IMR-90 (cell line): ENCODE measurements around the gene KLK11. TPM values are rescaled to one million over a fixed set of nuclear protein-coding genes. Genes with fewer than 3 reads are reported as not detected.

Experiments used
- ATAC-seq: fragments of 200-7000 bp; cut with Tn5 transposase; 2 replicates; pipeline ENCODE4 v1.9.1; 2020; ENCODE audit warnings: low read depth, mild to moderate bottlenecking, moderate library complexity
- BruUV-seq: library from RNA; stranded (reverse); fragments of 400-500 nt; replicated peaks from 2 replicates; lab custom pipeline; 2021; lab: Mats Ljungman, UMichigan
- CTCF ChIA-PET: fragments of 300-600 bp; formaldehyde crosslinking; extraction: SDS; loops from one replicate; lab custom pipeline; 2021; ENCODE audit warnings: antibody characterized with exemption; lab: Yijun Ruan, JAX
- POLR2A ChIA-PET: fragments of 300-600 bp; sonication (Branson Sonifier 250); formaldehyde crosslinking; loops from one replicate; lab custom pipeline; 2022; ENCODE audit warnings: antibody characterized with exemption; ENCODE audit not compliant: unreplicated experiment; lab: Charles Lee
- DNase-seq: peaks from one replicate; pipeline ENCODE4 v3.0.0; 2013
- H2AFZ ChIP-seq: replicated peaks from 2 replicates; pipeline ENCODE3; 2013; ENCODE audit warnings: low read length, mild to moderate bottlenecking; ENCODE audit not compliant: poor library complexity
- H2AK5ac ChIP-seq: 2 replicates; pipeline ENCODE4 v1.6.1; 2013; ENCODE audit warnings: low read depth, low read length, inconsistent platforms
- H2AK9ac ChIP-seq: replicated peaks from 2 replicates; pipeline ENCODE3; 2013; ENCODE audit warnings: mild to moderate bottlenecking, low read depth, low read length, moderate library complexity; ENCODE audit not compliant: poor library complexity
- H2BK120ac ChIP-seq: 2 replicates; pipeline ENCODE4 v1.6.1; 2013; ENCODE audit warnings: low read depth, low read length, inconsistent platforms
- H2BK15ac ChIP-seq: 3 replicates; pipeline ENCODE4 v1.6.1; 2013; ENCODE audit warnings: low read depth, low read length, inconsistent platforms
- H2BK20ac ChIP-seq: 2 replicates; pipeline ENCODE4 v1.6.1; 2013; ENCODE audit warnings: low read depth, mild to moderate bottlenecking, inconsistent platforms, low read length, moderate library complexity
- H2BK5ac ChIP-seq: 2 replicates; pipeline ENCODE4 v1.6.1; 2013; ENCODE audit warnings: mild to moderate bottlenecking, low read depth, low read length, inconsistent platforms; ENCODE audit not compliant: poor library complexity, severe bottlenecking
- H3K14ac ChIP-seq: replicated peaks from 2 replicates; pipeline ENCODE4 v1.6.1; 2013; ENCODE audit warnings: low read depth, low read length, inconsistent platforms
- H3K18ac ChIP-seq: 2 replicates; pipeline ENCODE4 v1.6.1; 2013; ENCODE audit warnings: low read depth, low read length, control low read depth
- H3K23ac ChIP-seq: 2 replicates; pipeline ENCODE4 v1.6.1; 2013; ENCODE audit warnings: low read depth, low read length, inconsistent platforms
- H3K27ac ChIP-seq: 2 replicates; pipeline ENCODE4 v1.5.1; 2013; ENCODE audit warnings: mild to moderate bottlenecking, control low read depth, low read length; ENCODE audit not compliant: insufficient read depth
- H3K27me3 ChIP-seq: 2 replicates; pipeline ENCODE4 v1.6.1; 2013; ENCODE audit warnings: low read length; ENCODE audit not compliant: control insufficient read depth, insufficient read depth
- H3K36me3 ChIP-seq: 2 replicates; pipeline ENCODE4 v1.6.1; 2013; ENCODE audit warnings: low read length, mixed read lengths; ENCODE audit not compliant: control insufficient read depth, insufficient read depth
- H3K4ac ChIP-seq: 2 replicates; pipeline ENCODE4 v1.6.1; 2013; ENCODE audit warnings: low read depth, low read length, inconsistent platforms
- H3K4me1 ChIP-seq: 2 replicates; pipeline ENCODE4 v1.6.1; 2013; ENCODE audit warnings: low read length, mixed read lengths; ENCODE audit not compliant: control insufficient read depth, insufficient read depth
- H3K4me2 ChIP-seq: 2 replicates; pipeline ENCODE4 v1.6.1; 2013; ENCODE audit warnings: low read depth, mild to moderate bottlenecking, control low read depth, low read length, moderate library complexity
- H3K4me3 ChIP-seq: 2 replicates; pipeline ENCODE4 v1.5.1; 2013; ENCODE audit warnings: low read depth, mild to moderate bottlenecking, control low read depth, low read length, moderate library complexity; ENCODE audit not compliant: insufficient read depth
- H3K56ac ChIP-seq: 2 replicates; pipeline ENCODE4 v1.6.1; 2013; ENCODE audit warnings: low read length, inconsistent platforms; ENCODE audit not compliant: insufficient read depth; ENCODE audit errors: extremely low read depth
- H3K79me1 ChIP-seq, 2 experiments: 2 replicates each; pipeline ENCODE4 v1.6.1; 2013; ENCODE audit warnings: low read length in 2 of 2, inconsistent platforms in 1 of 2, low read depth in 1 of 2
- H3K9ac ChIP-seq: 2 replicates; pipeline ENCODE4 v1.6.1; 2013; ENCODE audit warnings: low read depth, low read length, control low read depth
- H3K9me1 ChIP-seq: 2 replicates; pipeline ENCODE4 v1.6.1; 2013; ENCODE audit warnings: low read length, inconsistent platforms; ENCODE audit not compliant: insufficient read depth
- H3K9me3 ChIP-seq: 2 replicates; pipeline ENCODE4 v1.6.1; 2013; ENCODE audit warnings: low read length; ENCODE audit not compliant: control insufficient read depth, insufficient read depth
- H4K20me1 ChIP-seq: 2 replicates; pipeline ENCODE4 v1.6.1; 2013; ENCODE audit warnings: low read length, inconsistent platforms; ENCODE audit not compliant: insufficient read depth
- H4K5ac ChIP-seq: 2 replicates; pipeline ENCODE4 v1.6.1; 2013; ENCODE audit warnings: mild to moderate bottlenecking, low read depth, low read length, control low read depth
- H4K8ac ChIP-seq, 2 experiments: 2 replicates each; pipeline ENCODE4 v1.6.1; 2013; ENCODE audit warnings: low read depth in 2 of 2, low read length in 2 of 2, control low read depth in 1 of 2, inconsistent platforms in 1 of 2
- H4K91ac ChIP-seq: 2 replicates; pipeline ENCODE4 v1.6.1; 2013; ENCODE audit warnings: low read depth, low read length, inconsistent platforms; ENCODE audit not compliant: insufficient read depth
- BHLHE40 ChIP-seq: fragments of 150-350 bp; IDR thresholded peaks from 2 replicates; pipeline ENCODE4 v1.6.1; 2016; ENCODE audit warnings: mild to moderate bottlenecking, low read depth, low read length
- CEBPB ChIP-seq: IDR thresholded peaks from 2 replicates; pipeline ENCODE4 v1.6.1; 2012; ENCODE audit warnings: low read depth, low read length, improper control_type of control experiment
- CHD1 ChIP-seq: IDR thresholded peaks from 2 replicates; pipeline ENCODE4 v1.6.1; 2012; ENCODE audit warnings: low read depth, low read length, improper control_type of control experiment
- CTCF ChIP-seq: conservative IDR thresholded peaks from 2 replicates; pipeline ENCODE4 v1.5.1; 2012; ENCODE audit warnings: mild to moderate bottlenecking, low read depth, low read length, improper control_type of control experiment
- FOS ChIP-seq: fragments of 150-350 bp; IDR thresholded peaks from 2 replicates; pipeline ENCODE4 v1.6.1; 2016; ENCODE audit warnings: low read depth, low read length
- MAFK ChIP-seq: IDR thresholded peaks from 2 replicates; pipeline ENCODE4 v1.6.1; 2012; ENCODE audit warnings: low read depth, low read length, improper control_type of control experiment
- MAZ ChIP-seq: IDR thresholded peaks from 2 replicates; pipeline ENCODE4 v1.6.1; 2012; ENCODE audit warnings: low read depth, mild to moderate bottlenecking, low read length, improper control_type of control experiment, moderate library complexity, borderline replicate concordance
- NFE2L2 ChIP-seq: fragments of 150-350 bp; IDR thresholded peaks from 2 replicates; pipeline ENCODE4 v1.6.1; 2016; ENCODE audit warnings: low read depth, mild to moderate bottlenecking, low read length
- POLR2A ChIP-seq: IDR thresholded peaks from 2 replicates; pipeline ENCODE4 v1.6.1; 2012; ENCODE audit warnings: mild to moderate bottlenecking, low read depth, low read length
- RAD21 ChIP-seq: IDR thresholded peaks from 2 replicates; pipeline ENCODE4 v1.6.1; 2012; ENCODE audit warnings: low read length, improper control_type of control experiment
- RCOR1 ChIP-seq: IDR thresholded peaks from 2 replicates; pipeline ENCODE4 v1.6.1; 2012; ENCODE audit warnings: mild to moderate bottlenecking, low read length, improper control_type of control experiment; ENCODE audit not compliant: insufficient replicate concordance
- RFX5 ChIP-seq: IDR thresholded peaks from 2 replicates; pipeline ENCODE4 v1.8.0; 2012; ENCODE audit warnings: low read depth, mild to moderate bottlenecking, low read length, moderate library complexity
- SMC3 ChIP-seq: fragments of 150-350 bp; IDR thresholded peaks from 2 replicates; pipeline ENCODE4 v1.6.1; 2016; ENCODE audit warnings: low read depth, mild to moderate bottlenecking, antibody characterized with exemption, low read length, moderate library complexity
- USF2 ChIP-seq: fragments of 150-350 bp; IDR thresholded peaks from 2 replicates; pipeline ENCODE4 v1.6.1; 2017; ENCODE audit warnings: mild to moderate bottlenecking, antibody characterized with exemption, low read length, low read depth
- WGBS, 2 experiments: methylation state at CpG; one replicate each; pipeline versions ENCODE4 v1.1.5 to v1.1.7; 2013; ENCODE audit warnings: missing lambda C conversion rate in 2 of 2; ENCODE audit not compliant: insufficient read length in 1 of 2; ENCODE audit errors: extremely low coverage in 2 of 2; 5-methylcytosine and 5-hydroxymethylcytosine counted together
- dilution Hi-C: fragments of 300-500 bp; cut with HindIII; formaldehyde crosslinking; loops from one replicate; pipeline ENCODE4 v1.14.3; 2018; ENCODE audit warnings: low sequenced_read_pairs; ENCODE audit not compliant: unreplicated experiment
- in situ Hi-C: fragments of 300-500 bp; cut with MboI; formaldehyde crosslinking; loops from 3 replicates; pipeline ENCODE4 v1.14.3; 2019; ENCODE audit warnings: low sequenced_read_pairs, inconsistent platforms, mixed read lengths
- intact Hi-C: fragments of 100-400 bp; cut with micrococcal nuclease; formaldehyde crosslinking; loops from 2 replicates; pipeline ENCODE4 v1.10.0; 2022
- polyA plus RNA-seq, 3 experiments: library from polyadenylated mRNA; depleted of rRNA; stranded (reverse); fragments of >200 nt; gene quantifications; 2 replicates each; pipeline ENCODE4 v1.2.3, GENCODE V29; 2012; ENCODE audit warnings: low replicate concordance in 1 of 3
- total RNA-seq: library from RNA; depleted of rRNA; stranded (reverse); fragments of >200 nt; gene quantifications from 2 replicates; pipeline ENCODE4 v1.2.3, GENCODE V29; 2012

KLK11 gene
- total and polyA plus RNA-seq, 2 of the 4 experiments (the other 2 are of a cell fraction) = not detected

- no peak overlapping the region for H3K9ac ChIP-seq
- H4K91ac ChIP-seq = no peak overlapping the region
- no peak overlapping the region for H3K56ac ChIP-seq
- H2BK20ac ChIP-seq = no peak overlapping the region
- TF ChIP-seq FOS = no peak
- no peak for TF ChIP-seq MAZ
- no peak for TF ChIP-seq BHLHE40
- no peak for TF ChIP-seq POLR2A
- TF ChIP-seq RCOR1 = no peak
- TF ChIP-seq CHD1 = no peak
- no peak for TF ChIP-seq CEBPB
- no peak for TF ChIP-seq NFE2L2
- no peak for TF ChIP-seq MAFK
- no peak for TF ChIP-seq SMC3
- no peak for TF ChIP-seq RFX5
- no peak for TF ChIP-seq CTCF
- TF ChIP-seq USF2 = no peak
- TF ChIP-seq RAD21 = no peak
- no peaks in the 10 kb centered on the region for H3K4me1 ChIP-seq
- no peak overlapping the region for H3K23ac ChIP-seq
- no peaks in the 10 kb centered on the region for H3K9me1 ChIP-seq
- H3K18ac ChIP-seq = no peak overlapping the region
- no peak overlapping the region for H2AK9ac ChIP-seq
- no peaks in the 10 kb centered on the region for H3K79me1 ChIP-seq
- H2BK15ac ChIP-seq = no peak overlapping the region
- dilution Hi-C loops = no loop called here
- H3K36me3 ChIP-seq = no peaks in the 10 kb centered on the region
- no peaks in the 10 kb centered on the region for H3K9me3 ChIP-seq
- no peak for ATAC-seq
- no peak overlapping the region for H3K27ac ChIP-seq
- H4K5ac ChIP-seq = no peak overlapping the region
- no peaks in the 10 kb centered on the region for H3K27me3 ChIP-seq
- H3K14ac ChIP-seq = no peak overlapping the region
- no peak overlapping the region for H3K4me2 ChIP-seq
- no peak overlapping the region for H2AFZ ChIP-seq
- H2BK5ac ChIP-seq = no peak overlapping the region
- no peak overlapping the region for H3K4ac ChIP-seq
- H2AK5ac ChIP-seq = no peak overlapping the region
- DNase-seq = no peak
- WGBS, 2 experiments = 50% methylated on average over 10 of the region's 18 CpGs; no CpG with 5 or more reads in 1 of the 2 experiments
- BruUV-seq = no TSS peak
- no peak overlapping the region for H4K8ac ChIP-seq
- ChIA-PET POLR2A (no interaction called here), CTCF (no interaction called here)
- no peak overlapping the region for H2BK120ac ChIP-seq
- no peak overlapping the region for H3K4me3 ChIP-seq
- in situ Hi-C loops = no loop called here
- intact Hi-C loops = no loop called here
- H4K20me1 ChIP-seq = no peaks in the 10 kb centered on the region
Measured at GRCh38 chr19:51025809-51026553, 435 bp downstream of the KLK11 start.
